DOHH2 (cell line): ENCODE measurements around the gene MCMBP.

Experiments
- H3F3A ChIP-seq: fragments of 200-600 bp; sonication (generic), shearing (Covaris generic); 2 replicates; pipeline ENCODE4 v1.6.0; 2016; ENCODE audit warnings: antibody characterized with exemption, mild to moderate bottlenecking; ENCODE audit not compliant: control insufficient read depth, insufficient read depth
- H3K27ac ChIP-seq: fragments of 200-600 bp; sonication (generic); 2 replicates; pipeline ENCODE4 v1.5.1; 2014; ENCODE audit warnings: low read depth, mild to moderate bottlenecking, low read length, moderate library complexity
- H3K27me3 ChIP-seq: fragments of 200-600 bp; sonication (generic); 2 replicates; pipeline ENCODE4 v1.6.1; 2014; ENCODE audit warnings: mild to moderate bottlenecking, low read length, mixed read lengths; ENCODE audit not compliant: control insufficient read depth
- H3K36me3 ChIP-seq: fragments of 200-600 bp; sonication (generic); 2 replicates; pipeline ENCODE4 v1.6.1; 2014; ENCODE audit warnings: mild to moderate bottlenecking, low read length, moderate library complexity, mixed read lengths; ENCODE audit not compliant: control insufficient read depth
- H3K4me1 ChIP-seq: fragments of 200-600 bp; sonication (generic); 2 replicates; pipeline ENCODE4 v1.6.1; 2014; ENCODE audit warnings: mild to moderate bottlenecking, low read length, mixed read lengths; ENCODE audit not compliant: control insufficient read depth
- H3K4me2 ChIP-seq: fragments of 200-600 bp; sonication (generic); 2 replicates; pipeline ENCODE4 v1.6.0; 2014; ENCODE audit warnings: mild to moderate bottlenecking, low read length, moderate library complexity
- H3K4me3 ChIP-seq: fragments of 200-600 bp; sonication (generic); 2 replicates; pipeline ENCODE4 v1.5.1; 2014; ENCODE audit warnings: mild to moderate bottlenecking, low read length, mixed read lengths
- H3K79me2 ChIP-seq: fragments of 200-600 bp; sonication (generic); 2 replicates; pipeline ENCODE4 v1.6.1; 2014; ENCODE audit warnings: mild to moderate bottlenecking, low read length, mixed read lengths; ENCODE audit not compliant: control insufficient read depth
- H3K9me2 ChIP-seq: fragments of 200-600 bp; sonication (generic); replicated peaks from 2 replicates; pipeline ENCODE4 v1.6.1; 2014; ENCODE audit warnings: mild to moderate bottlenecking, low read length, mixed read lengths; ENCODE audit not compliant: control insufficient read depth
- H3K9me3 ChIP-seq: fragments of 200-600 bp; sonication (generic); 2 replicates; pipeline ENCODE4 v1.6.1; 2014; ENCODE audit warnings: antibody characterized with exemption, low read length, mixed read lengths; ENCODE audit not compliant: control insufficient read depth, insufficient read depth
- H4K20me1 ChIP-seq: fragments of 200-600 bp; sonication (generic); 2 replicates; pipeline ENCODE4 v1.6.0; 2014; ENCODE audit warnings: low read depth, mild to moderate bottlenecking, antibody characterized with exemption, low read length, moderate library complexity; ENCODE audit not compliant: control insufficient read depth, insufficient read depth
- EZH2phosphoT487 ChIP-seq: fragments of 200-600 bp; sonication (generic); IDR thresholded peaks from 2 replicates; pipeline ENCODE4 v1.6.1; 2017; ENCODE audit warnings: borderline replicate concordance, mild to moderate bottlenecking, antibody characterized with exemption, low read length, moderate library complexity, mixed read lengths
- TF ChIP-seq, protein P1 (sequence below): fragments of 200-600 bp; sonication (generic); IDR thresholded peaks from one replicate; pipeline ENCODE4 v1.5.1; 2014; ENCODE audit warnings: antibody characterized with exemption, mild to moderate bottlenecking, low read depth, low read length; ENCODE audit not compliant: poor library complexity, severe bottlenecking

The MCMBP gene

DNA sequence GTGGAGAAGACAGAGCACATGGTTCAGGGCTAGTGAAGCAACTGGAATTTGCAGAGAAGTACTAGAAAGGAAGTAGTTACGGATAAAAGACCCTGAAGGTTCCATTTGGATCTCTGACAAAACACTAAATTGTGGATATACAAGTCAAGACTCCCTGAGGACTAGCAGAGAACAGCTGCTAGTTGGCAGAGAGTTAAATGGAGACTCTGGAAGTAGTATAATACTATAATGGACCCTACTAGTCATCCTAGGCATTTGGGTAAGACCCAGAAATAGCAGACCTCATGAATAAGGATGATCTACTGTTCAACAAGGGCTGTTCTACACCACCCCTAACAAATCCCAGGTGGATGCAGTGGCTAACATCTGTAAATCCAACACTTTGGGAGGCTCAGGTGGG lies 19.1 kb downstream of the MCMBP start:
- H3K36me3 ChIP-seq, result peaks cover 82% of the 10 kb centered on the region

DNA sequence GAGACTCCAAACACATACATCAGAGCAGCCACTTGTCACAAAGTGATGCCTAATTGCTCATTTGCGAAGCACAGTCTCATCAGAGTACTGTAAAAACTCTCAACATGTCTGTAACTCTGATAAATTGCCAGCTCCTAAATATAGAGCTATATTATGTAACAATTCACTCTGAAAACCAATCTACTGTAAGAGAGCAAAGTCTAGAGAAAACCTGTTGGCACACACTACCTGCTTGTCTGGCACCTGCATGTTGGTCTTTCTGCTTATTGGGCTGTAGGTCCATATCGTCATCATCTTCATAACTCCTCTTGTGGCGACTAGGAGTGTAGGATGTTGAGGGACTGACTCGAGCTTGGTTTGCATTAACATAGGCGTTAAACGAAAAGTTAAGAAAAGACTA lies 19.8 kb downstream of the MCMBP start:
- no peaks in the 10 kb centered on the region for H3K4me1 ChIP-seq

More for the DNA sequence above, 19.1 kb downstream of the MCMBP start:
- Histone ChIP-seq H3K9me3 (no peaks in the 10 kb centered on the region), H3K4me2 (no peak overlapping the region), H3K27me3 (no peaks in the 10 kb centered on the region), H3K79me2 (peaks cover 20% of the 10 kb centered on the region), H3K27ac (no peak overlapping the region), H4K20me1 (peaks cover 4% of the 10 kb centered on the region; the same call in 1 of the 2 replicates), H3K4me1 (no peaks in the 10 kb centered on the region), H3F3A (no peaks in the 10 kb centered on the region), H3K4me3 (no peak overlapping the region), H3K9me2 (no peaks in the 10 kb centered on the region)
- TF ChIP-seq, protein P1, sequence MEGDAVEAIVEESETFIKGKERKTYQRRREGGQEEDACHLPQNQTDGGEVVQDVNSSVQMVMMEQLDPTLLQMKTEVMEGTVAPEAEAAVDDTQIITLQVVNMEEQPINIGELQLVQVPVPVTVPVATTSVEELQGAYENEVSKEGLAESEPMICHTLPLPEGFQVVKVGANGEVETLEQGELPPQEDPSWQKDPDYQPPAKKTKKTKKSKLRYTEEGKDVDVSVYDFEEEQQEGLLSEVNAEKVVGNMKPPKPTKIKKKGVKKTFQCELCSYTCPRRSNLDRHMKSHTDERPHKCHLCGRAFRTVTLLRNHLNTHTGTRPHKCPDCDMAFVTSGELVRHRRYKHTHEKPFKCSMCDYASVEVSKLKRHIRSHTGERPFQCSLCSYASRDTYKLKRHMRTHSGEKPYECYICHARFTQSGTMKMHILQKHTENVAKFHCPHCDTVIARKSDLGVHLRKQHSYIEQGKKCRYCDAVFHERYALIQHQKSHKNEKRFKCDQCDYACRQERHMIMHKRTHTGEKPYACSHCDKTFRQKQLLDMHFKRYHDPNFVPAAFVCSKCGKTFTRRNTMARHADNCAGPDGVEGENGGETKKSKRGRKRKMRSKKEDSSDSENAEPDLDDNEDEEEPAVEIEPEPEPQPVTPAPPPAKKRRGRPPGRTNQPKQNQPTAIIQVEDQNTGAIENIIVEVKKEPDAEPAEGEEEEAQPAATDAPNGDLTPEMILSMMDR, result no peak
- no peak for TF ChIP-seq EZH2phosphoT487

DNA sequence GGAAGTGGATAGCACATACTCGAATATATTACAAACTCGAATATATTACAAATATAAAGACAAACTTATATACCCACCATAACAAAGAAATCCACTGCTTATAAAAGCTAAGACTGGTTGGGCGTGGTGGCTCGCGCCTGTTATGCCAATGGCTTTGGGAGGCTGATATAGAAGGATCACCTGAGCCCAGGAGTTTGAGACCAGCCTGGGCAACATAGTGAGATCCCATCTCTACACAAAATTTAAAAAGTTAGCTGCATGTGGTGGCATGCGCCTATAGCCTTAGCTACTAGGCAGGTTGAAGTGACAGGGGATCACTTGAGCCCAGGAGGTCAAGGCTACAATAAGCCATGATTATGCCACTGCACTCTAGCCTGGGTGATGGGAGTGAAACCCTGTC lies 20.4 kb downstream of the MCMBP start:
- TF ChIP-seq EZH2phosphoT487, result no peak
- TF ChIP-seq, protein P1, result no peak
- Histone ChIP-seq H3K4me2 (no peak overlapping the region), H3K36me3 (peaks cover 82% of the 10 kb centered on the region), H3F3A (0 out of 2 replicates have a peak, but pooled peaks cover 3% of the 10 kb centered on the region), H3K4me1 (no peaks in the 10 kb centered on the region), H3K9me3 (no peaks in the 10 kb centered on the region), H3K79me2 (peaks cover 8% of the 10 kb centered on the region), H4K20me1 (no peaks in the 10 kb centered on the region), H3K27me3 (no peaks in the 10 kb centered on the region), H3K9me2 (no peaks in the 10 kb centered on the region), H3K27ac (no peak overlapping the region), H3K4me3 (no peak overlapping the region)

More for the DNA sequence above, 19.8 kb downstream of the MCMBP start:
- H3K36me3 ChIP-seq, result peaks cover 82% of the 10 kb centered on the region
- no peak overlapping the region for H3K27ac ChIP-seq
- peaks cover 13% of the 10 kb centered on the region for H3K79me2 ChIP-seq
- H3K27me3 ChIP-seq, result no peaks in the 10 kb centered on the region
- no peaks in the 10 kb centered on the region for H4K20me1 ChIP-seq
- H3K4me2 ChIP-seq, result no peak overlapping the region
- H3K9me3 ChIP-seq, result no peaks in the 10 kb centered on the region
- H3K9me2 ChIP-seq, result no peaks in the 10 kb centered on the region
- no peak for TF ChIP-seq EZH2phosphoT487
- TF ChIP-seq, protein P1, result no peak
- no peak overlapping the region for H3K4me3 ChIP-seq
- 0 out of 2 replicates have a peak, but pooled peaks cover 2% of the 10 kb centered on the region for H3F3A ChIP-seq

DNA sequence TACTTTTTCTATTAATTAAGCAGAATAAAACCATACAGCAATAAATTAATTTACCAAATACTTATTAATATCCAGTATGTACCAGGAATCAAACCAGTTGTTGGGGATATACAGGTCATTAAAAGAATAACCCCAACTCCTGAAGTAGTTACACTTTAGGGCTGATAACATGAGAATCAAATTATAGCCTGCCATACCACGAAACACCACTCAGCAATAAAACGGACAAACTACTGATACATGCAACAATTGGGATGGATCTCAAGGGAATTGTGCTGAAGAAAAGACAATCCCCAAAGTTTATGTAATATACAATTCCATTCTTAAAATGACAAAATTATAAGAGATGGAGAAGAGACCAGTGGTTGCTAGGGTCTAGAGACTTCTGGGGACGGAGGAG lies 22.7 kb downstream of the MCMBP start:
- no peak overlapping the region for H3K4me3 ChIP-seq
- H3K4me1 ChIP-seq, result no peaks in the 10 kb centered on the region
- H3K4me2 ChIP-seq, result no peak overlapping the region
- peaks cover 5% of the 10 kb centered on the region; the same call in 1 of the 2 replicates for H3K79me2 ChIP-seq
- no peak overlapping the region for H3K27ac ChIP-seq
- 0 out of 2 replicates have a peak, but pooled peaks cover 3% of the 10 kb centered on the region for H3F3A ChIP-seq
- H3K9me2 ChIP-seq, result no peaks in the 10 kb centered on the region
- H4K20me1 ChIP-seq, result no peaks in the 10 kb centered on the region
- peaks cover 81% of the 10 kb centered on the region for H3K36me3 ChIP-seq
- no peaks in the 10 kb centered on the region for H3K27me3 ChIP-seq
- TF ChIP-seq EZH2phosphoT487, result no peak
- TF ChIP-seq, protein P1, result no peak
- no peaks in the 10 kb centered on the region for H3K9me3 ChIP-seq
